Superior temporal gyrus (tissue), 1 donor: Measurements from ENCODE around the gene FDXACB1.

Experiments used
- DNase-seq: peaks from one replicate; pipeline ENCODE4 v3.0.0-alpha.2; 2016; ENCODE audit errors: extremely low spot score

FDXACB1 gene

GRCh38 chr11:111846063-111846462, 32.9 kb downstream of the FDXACB1 start:
- no peak for DNase-seq

GRCh38 chr11:111845276-111846028, 33.5 kb downstream of the FDXACB1 start:
- DNase-seq = no peak

DNA sequence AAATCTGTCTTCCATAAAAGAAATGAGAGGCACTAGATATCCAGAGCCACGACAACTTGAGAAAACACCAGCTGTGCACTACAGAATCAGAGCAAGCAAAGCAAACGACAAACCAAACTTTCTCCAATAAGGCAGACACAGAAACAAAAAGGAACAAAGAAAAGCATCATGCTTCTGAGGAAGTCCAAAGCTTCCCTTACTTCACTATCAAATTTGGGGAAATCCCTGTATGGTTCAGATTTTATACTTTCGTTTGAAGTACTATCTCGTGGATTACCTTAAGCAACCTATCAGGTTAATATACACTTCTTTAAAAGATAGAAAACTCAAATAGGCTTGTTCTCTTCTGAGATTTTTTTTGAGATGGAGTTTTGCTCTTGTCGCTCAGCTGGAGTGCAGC, 35.3 kb downstream of the FDXACB1 start:
- DNase-seq = no peak

DNA sequence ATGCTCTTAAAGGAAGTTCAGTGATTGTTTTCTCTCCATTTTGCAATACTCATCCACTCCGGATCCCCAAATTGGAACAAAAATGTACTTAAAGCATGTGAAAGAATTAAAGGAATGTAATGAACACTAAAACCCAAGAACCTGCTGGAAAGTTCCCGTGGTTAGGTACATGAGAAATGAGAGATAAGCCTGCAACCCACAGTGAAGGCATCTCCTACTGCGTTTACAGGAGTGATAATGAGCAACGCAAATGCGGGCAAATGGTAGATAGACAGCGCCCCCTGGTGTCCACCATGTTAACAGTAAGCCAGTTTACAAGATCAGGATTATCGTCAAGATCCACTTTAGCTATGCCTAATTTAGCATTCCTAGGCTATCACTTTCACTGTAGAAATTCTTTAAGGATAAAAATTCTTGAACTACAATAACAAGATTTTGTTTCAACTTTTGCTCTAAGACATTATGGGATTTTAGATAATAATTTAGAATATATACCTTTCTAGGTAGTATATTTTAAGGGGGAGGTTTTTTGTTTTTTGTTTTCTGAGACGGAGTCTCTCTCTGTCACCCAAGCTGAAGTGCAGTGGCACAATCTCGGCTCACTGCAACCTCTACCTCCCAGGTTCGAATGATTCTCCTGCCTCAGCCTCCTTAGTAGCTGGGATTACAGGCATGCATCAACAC, 37.5 kb downstream of the FDXACB1 start:
- peak; percentile 98 for DNase-seq

GRCh38 chr11:111840143-111840542, 38.8 kb downstream of the FDXACB1 start:
- no peak for DNase-seq

GRCh38 chr11:111838054-111838453, 40.9 kb downstream of the FDXACB1 start:
- DNase-seq = peak; percentile 8

GRCh38 chr11:111837366-111837891, 41.5 kb downstream of the FDXACB1 start:
- peak; percentile 9 for DNase-seq

- DNase-seq = no peak
Measured at GRCh38 chr11:111836721-111837120, 42.2 kb downstream of the FDXACB1 start.

- no peak for DNase-seq
Measured at GRCh38 chr11:111836162-111836561, 42.8 kb downstream of the FDXACB1 start.

DNA sequence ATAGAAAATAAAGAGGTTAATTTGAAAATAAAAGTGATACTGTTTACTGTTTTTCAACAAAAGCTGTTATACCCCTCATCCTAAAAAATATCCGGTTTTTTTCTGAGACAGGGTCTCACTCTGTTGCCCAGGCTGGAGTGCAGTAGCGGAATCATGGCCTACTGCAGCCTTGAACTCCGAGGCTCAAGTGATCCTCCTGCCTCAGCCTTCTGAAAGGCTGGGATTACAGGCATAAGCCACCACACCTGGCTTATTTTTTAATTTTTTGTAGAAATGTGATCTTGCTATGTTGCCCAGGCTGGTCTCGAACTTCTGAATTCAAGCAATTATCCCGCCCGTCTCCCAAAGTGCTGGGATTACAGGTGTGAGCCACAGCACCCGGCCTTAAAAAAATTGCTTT, 43.3 kb downstream of the FDXACB1 start:
- no peak for DNase-seq

DNA sequence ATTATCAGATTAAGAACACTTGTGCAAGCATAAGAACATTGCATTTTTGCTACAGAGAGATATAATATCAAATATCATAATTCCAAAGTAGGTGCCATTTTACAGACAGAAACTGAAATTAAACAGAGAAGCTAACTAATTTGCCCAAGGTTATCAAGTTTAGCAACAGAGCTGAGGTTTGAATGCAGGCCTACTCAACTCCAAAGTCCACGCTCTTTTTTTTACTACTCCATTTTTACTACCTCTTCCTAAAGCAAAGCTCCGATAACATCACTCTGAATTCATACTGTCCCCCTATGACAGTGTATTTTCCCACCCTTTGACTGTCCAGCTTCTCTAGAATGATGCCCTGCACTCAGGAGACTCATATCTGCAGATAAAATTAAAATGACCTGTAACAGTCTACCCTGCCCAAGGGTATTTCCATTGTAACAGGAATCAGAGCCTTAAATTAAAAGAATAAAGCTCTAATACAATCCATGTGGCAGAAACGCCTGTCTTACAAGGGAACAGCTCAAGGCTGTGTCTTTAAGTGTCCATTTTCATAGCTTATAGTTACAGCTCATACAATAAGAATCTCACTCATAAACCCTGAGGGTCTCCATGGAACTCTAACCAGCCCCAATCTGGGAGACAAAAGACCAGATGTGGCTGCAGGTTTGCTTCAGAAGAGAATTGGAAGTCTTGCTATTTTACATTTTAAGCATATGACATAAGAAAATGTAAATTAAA, 44.4 kb downstream of the FDXACB1 start:
- no peak for DNase-seq

DNA sequence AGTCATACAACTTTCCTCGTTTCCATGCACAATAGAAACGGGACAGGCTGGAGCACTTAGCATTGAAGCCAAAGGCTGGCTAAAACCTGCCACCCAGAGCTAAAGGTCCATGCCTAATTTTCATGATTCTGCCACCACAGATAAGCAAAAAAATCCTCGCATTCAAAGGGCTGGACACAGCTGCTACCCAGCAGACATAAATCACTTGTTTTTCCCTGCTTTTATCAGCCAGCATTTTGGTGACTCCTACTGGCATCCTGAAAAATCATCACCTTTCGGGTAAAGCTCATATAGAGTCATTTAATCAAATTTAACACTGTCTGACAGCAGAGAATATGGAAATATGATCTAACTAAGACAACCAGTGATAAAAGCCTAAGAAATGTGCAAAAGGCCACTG, 45.4 kb downstream of the FDXACB1 start:
- no peak for DNase-seq

DNA sequence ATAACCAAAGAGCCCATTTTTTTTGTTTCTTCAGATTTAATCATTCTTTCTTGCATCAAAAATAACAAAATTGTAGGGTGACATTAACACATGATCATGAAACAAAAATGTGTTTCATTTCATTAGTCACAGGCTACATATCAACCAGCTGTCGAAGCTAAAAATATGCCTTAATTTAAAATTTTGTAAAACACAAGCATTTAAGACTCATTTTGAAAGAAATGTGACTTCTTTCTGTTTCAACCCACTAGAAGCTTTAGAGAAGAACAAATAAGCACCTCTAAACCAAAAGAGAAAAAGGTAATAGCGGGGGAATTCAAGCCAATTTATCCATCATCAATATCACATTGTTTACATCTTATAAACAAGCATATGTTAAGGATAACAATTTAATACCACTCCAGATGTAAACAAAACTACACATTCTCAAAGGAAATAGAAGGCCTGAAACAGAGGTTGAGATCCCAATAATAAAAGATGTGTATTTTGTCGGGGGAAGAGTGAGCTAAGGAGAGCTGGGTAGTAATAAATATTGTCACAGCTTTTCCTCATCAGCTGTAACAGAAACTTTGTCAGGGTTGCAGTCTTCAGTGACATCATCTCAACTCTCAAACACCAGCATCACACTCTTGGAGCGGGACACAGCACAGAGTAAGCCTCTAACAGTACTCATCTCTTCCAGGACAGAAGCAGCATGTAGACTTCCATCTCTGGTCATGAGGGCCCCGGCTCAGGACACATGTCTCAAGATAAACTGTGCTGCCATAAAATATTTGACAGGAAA, 49.6 kb downstream of the FDXACB1 start:
- no peak for DNase-seq

DNA sequence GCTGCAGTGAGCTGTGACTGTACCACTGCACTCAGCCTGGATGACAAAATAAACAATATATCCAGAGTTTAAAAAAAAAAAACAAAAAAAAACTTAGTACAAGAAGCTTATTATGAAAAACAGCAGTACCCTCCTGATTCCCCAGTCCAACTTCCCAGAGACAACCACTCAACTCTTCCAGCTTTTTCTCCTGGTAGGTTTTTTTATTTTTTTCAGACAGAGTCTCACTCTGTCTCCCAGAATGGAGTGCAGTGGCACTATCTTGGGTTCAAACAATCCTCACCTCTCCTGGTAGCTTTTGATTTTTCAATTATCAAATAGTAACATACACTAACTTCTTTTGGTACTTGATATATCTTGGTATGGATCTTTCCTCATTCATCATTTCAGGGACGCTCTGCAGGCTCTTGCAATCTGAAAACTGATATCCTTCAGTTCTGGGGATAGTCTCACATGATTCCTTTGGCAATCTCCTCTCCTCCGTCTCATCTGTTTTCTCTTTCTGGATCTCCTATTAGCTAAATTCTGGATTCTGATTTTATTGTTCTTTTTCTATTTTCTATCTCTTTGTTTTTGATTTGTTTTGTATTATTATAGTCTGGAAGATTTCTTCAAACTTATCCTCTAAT, 52.5 kb downstream of the FDXACB1 start:
- no peak for DNase-seq
